H1 (cell line): ENCODE data around the gene TRPT1.

Experiments used
- BCL11A ChIP-seq, 2 experiments: IDR thresholded peaks; one replicate each; pipeline ENCODE4 v1.6.1; 2011; ENCODE audit warnings: low read depth in 2 of 2, low read length in 2 of 2, mild to moderate bottlenecking in 2 of 2
- GABPA ChIP-seq: IDR thresholded peaks from 2 replicates; pipeline ENCODE4 v1.6.1; 2011; ENCODE audit warnings: mild to moderate bottlenecking, low read length, moderate library complexity, borderline replicate concordance; ENCODE audit not compliant: insufficient read depth
- JUND ChIP-seq: IDR thresholded peaks from 2 replicates; pipeline ENCODE4 v1.6.1; 2011; ENCODE audit warnings: mild to moderate bottlenecking, improper control_type of control experiment, low read length
- KDM1A ChIP-seq: fragments of 200-600, 300-600 bp; sonication (generic); IDR thresholded peaks from 2 replicates; pipeline ENCODE4 v1.7.1; 2016; ENCODE audit warnings: mild to moderate bottlenecking, low read length, borderline replicate concordance
- POLR2A ChIP-seq, 2 experiments: IDR thresholded peaks; 1 replicate in 1 of 2; 2 replicates in 1 of 2; pipeline ENCODE4 v1.6.1; 2011; ENCODE audit warnings: low read depth in 2 of 2, low read length in 2 of 2, mild to moderate bottlenecking in 2 of 2; ENCODE audit errors: control extremely low read depth in 1 of 2
- SP1 ChIP-seq: IDR thresholded peaks from 2 replicates; pipeline ENCODE4 v1.6.1; 2011; ENCODE audit warnings: low read depth, low read length
- SRF ChIP-seq: IDR thresholded peaks from 2 replicates; pipeline ENCODE4 v1.6.1; 2011; ENCODE audit warnings: mild to moderate bottlenecking, low read depth, low read length, moderate library complexity
- TAF1 ChIP-seq: IDR thresholded peaks from 2 replicates; pipeline ENCODE4 v1.6.1; 2011; ENCODE audit warnings: mild to moderate bottlenecking, low read depth, low read length
- TAF7 ChIP-seq: optimal IDR thresholded peaks from 2 replicates; pipeline ENCODE3; 2011; ENCODE audit warnings: low read depth, mild to moderate bottlenecking, inconsistent platforms, low read length, moderate library complexity, borderline replicate concordance
- TCF12 ChIP-seq: IDR thresholded peaks from 2 replicates; pipeline ENCODE4 v1.6.1; 2011; ENCODE audit warnings: low read depth, mild to moderate bottlenecking, low read length
- TEAD4 ChIP-seq: IDR thresholded peaks from 2 replicates; pipeline ENCODE4 v1.6.1; 2012; ENCODE audit warnings: low read depth, low read length, inconsistent platforms, mixed read lengths
- TF ChIP-seq, protein P1 (sequence below), 3 experiments: IDR thresholded peaks; 1 replicate in 2 of 3; 2 replicates in 1 of 3; pipeline versions ENCODE4 v1.5.1 to v1.6.1; 2011; ENCODE audit warnings: low read length in 3 of 3, mild to moderate bottlenecking in 3 of 3, inconsistent platforms in 2 of 3, low read depth in 1 of 3, moderate library complexity in 1 of 3; ENCODE audit not compliant: insufficient read depth in 1 of 3; ENCODE audit errors: control extremely low read depth in 1 of 3
- TF ChIP-seq, protein P2 (sequence below): IDR thresholded peaks from 2 replicates; pipeline ENCODE4 v1.6.1; 2012; ENCODE audit warnings: inconsistent platforms

DNA sequence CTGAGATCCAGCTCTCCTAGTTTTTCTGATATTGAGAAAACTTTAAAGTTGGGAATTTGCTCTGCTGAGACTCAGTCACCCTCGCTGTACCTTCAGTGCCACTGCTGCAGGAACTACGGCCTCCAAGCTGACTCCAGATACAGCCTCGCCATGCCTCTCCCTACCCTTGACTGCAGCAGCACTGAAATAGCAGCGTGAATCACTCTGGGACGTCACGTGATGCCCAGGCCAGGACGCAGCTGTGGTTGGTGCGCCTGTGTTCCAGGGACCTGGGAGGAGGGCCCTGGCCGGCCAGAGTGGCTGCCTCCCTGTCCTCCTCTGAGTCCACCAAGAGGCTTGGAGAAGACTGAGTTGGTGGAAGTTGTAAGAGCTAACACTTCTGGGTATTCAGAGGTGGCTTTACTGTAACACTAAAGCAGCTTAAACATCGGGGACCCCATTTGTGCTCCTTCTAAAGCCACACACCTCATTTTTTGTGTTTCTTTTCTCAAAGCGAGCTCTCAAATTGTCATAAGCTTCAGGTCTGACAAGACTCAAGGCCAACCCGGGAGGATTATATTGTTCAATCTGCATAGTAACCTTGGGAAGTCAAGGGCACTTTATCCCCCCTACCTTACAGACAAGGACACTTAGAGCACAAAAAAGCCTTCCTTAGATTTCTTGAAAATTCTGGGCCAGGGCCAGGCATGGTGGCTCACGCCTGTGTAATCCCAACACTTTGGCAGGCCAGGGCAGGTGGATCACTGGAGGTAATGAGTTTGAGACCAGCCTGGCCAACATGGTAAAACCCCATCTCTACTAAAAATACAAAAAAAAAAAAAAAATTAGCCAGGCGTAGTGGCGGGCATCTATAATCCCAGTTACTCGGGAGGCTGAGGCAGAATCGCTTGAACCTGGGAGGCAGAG, 44.2 kb downstream of the TRPT1 start:
- no peak for TF ChIP-seq TAF7
- peak; percentile 51 for TF ChIP-seq TAF1
- no peak; the same call in 1 of the 2 replicates for TF ChIP-seq TEAD4
- TF ChIP-seq GABPA: no peak; the same call in 1 of the 2 replicates
- TF ChIP-seq, protein P1, sequence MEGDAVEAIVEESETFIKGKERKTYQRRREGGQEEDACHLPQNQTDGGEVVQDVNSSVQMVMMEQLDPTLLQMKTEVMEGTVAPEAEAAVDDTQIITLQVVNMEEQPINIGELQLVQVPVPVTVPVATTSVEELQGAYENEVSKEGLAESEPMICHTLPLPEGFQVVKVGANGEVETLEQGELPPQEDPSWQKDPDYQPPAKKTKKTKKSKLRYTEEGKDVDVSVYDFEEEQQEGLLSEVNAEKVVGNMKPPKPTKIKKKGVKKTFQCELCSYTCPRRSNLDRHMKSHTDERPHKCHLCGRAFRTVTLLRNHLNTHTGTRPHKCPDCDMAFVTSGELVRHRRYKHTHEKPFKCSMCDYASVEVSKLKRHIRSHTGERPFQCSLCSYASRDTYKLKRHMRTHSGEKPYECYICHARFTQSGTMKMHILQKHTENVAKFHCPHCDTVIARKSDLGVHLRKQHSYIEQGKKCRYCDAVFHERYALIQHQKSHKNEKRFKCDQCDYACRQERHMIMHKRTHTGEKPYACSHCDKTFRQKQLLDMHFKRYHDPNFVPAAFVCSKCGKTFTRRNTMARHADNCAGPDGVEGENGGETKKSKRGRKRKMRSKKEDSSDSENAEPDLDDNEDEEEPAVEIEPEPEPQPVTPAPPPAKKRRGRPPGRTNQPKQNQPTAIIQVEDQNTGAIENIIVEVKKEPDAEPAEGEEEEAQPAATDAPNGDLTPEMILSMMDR (IDR thresholded peaks at IDR 0.05; ENCODE audit: control extremely low read depth in 1 of 3, insufficient read depth in 1 of 3, low read depth in 1 of 3, low read length in 3 of 3): no peak
- TF ChIP-seq POLR2A (IDR thresholded peaks at IDR 0.05; ENCODE audit: control extremely low read depth in 1 of 2, low read depth in 2 of 2, low read length in 2 of 2): 0 out of 3 replicates have a peak, but pooled peaks of 1 of the 2 experiments have one; percentile 36
- TF ChIP-seq SP1: no peak
- no peak for TF ChIP-seq SRF
- no peak for TF ChIP-seq KDM1A
- TF ChIP-seq, protein P2, sequence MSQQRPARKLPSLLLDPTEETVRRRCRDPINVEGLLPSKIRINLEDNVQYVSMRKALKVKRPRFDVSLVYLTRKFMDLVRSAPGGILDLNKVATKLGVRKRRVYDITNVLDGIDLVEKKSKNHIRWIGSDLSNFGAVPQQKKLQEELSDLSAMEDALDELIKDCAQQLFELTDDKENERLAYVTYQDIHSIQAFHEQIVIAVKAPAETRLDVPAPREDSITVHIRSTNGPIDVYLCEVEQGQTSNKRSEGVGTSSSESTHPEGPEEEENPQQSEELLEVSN: peak; percentile 49
- TF ChIP-seq TCF12: 0 out of 2 replicates have a peak, but pooled peaks have one; percentile 10
- no peak for TF ChIP-seq BCL11A (IDR thresholded peaks at IDR 0.05; ENCODE audit: low read depth in 2 of 2, low read length in 2 of 2)
- TF ChIP-seq JUND: no peak
